Nephron progenitor cell (in vitro differentiated cells): ENCODE results near the gene RILP.
"Not testable (repeated sequence)": the region's sequence is repeated elsewhere in the genome, so short reads cannot be mapped to it uniquely, and the experiment has no call there.

ENCODE experiments used
- DNase-seq: peaks from one replicate; pipeline ENCODE4 v3.0.0; 2021
- H3K27ac Mint-ChIP-seq: 2 replicates; pipeline ENCODE4 v1.8.0; 2021; ENCODE audit warnings: mild to moderate bottlenecking, moderate library complexity, mixed read lengths
- H3K27me3 Mint-ChIP-seq: 2 replicates; pipeline ENCODE4 v1.8.0; 2021; ENCODE audit warnings: mild to moderate bottlenecking, low read depth, mixed read lengths; ENCODE audit not compliant: poor library complexity
- H3K36me3 Mint-ChIP-seq: 2 replicates; pipeline ENCODE4 v1.8.0; 2021; ENCODE audit warnings: low read depth, mixed read lengths
- H3K4me1 Mint-ChIP-seq: 2 replicates; pipeline ENCODE4 v1.8.0; 2021; ENCODE audit warnings: mixed read lengths
- H3K4me3 Mint-ChIP-seq: 2 replicates; pipeline ENCODE4 v1.8.0; 2021; ENCODE audit warnings: mild to moderate bottlenecking, moderate library complexity, mixed read lengths
- H3K9me3 Mint-ChIP-seq: 2 replicates; pipeline ENCODE4 v1.8.0; 2021; ENCODE audit warnings: mild to moderate bottlenecking, moderate library complexity, mixed read lengths
- CTCF ChIP-seq: fragments of 200-600 bp; sonication (generic); IDR thresholded peaks from 2 replicates; pipeline ENCODE4 v1.5.0; 2021; ENCODE audit warnings: antibody characterized with exemption

The RILP gene

GRCh38 chr17:1649844-1650501, at the start of gene RILP:
Gene RILP (minus strand): TSS chr17:1649866. CDS start chr17:1649804, 62 bp downstream.
- H3K27ac Mint-ChIP-seq: no peak within 1 kb of the TSS
- peak within 1 kb of the TSS; percentile 66 for H3K4me3 Mint-ChIP-seq
- DNase-seq: peak; percentile 36

GRCh38 chr17:1697681-1698080, 48.0 kb upstream of the RILP start:
- H3K27ac Mint-ChIP-seq: peak overlapping the region; percentile 71
- H3K36me3 Mint-ChIP-seq: no peaks in the 10 kb centered on the region
- no peak for DNase-seq
- H3K4me1 Mint-ChIP-seq: peaks cover 6% of the 10 kb centered on the region
- no peak for TF ChIP-seq CTCF
- H3K27me3 Mint-ChIP-seq: peaks cover 20% of the 10 kb centered on the region
- H3K9me3 Mint-ChIP-seq: peaks cover 11% of the 10 kb centered on the region
- H3K4me3 Mint-ChIP-seq: no peak overlapping the region

More at GRCh38 chr17:1649844-1650501, at the start of gene RILP:
- H3K9me3 Mint-ChIP-seq: no peaks in the 10 kb centered on the region
- H3K36me3 Mint-ChIP-seq: peaks cover 33% of the 10 kb centered on the region
- peaks cover 25% of the 10 kb centered on the region for H3K4me1 Mint-ChIP-seq
- peaks cover 20% of the 10 kb centered on the region for H3K27me3 Mint-ChIP-seq
- no peak for TF ChIP-seq CTCF

- no peak overlapping the region for H3K4me3 Mint-ChIP-seq
- peaks cover 19% of the 10 kb centered on the region for H3K27me3 Mint-ChIP-seq
- H3K27ac Mint-ChIP-seq: no peak overlapping the region
- H3K4me1 Mint-ChIP-seq: peaks cover 6% of the 10 kb centered on the region
- DNase-seq: no peak
- no peak for TF ChIP-seq CTCF
- H3K36me3 Mint-ChIP-seq: peaks cover 11% of the 10 kb centered on the region
- peaks cover 27% of the 10 kb centered on the region for H3K9me3 Mint-ChIP-seq
Measured at GRCh38 chr17:1695365-1695764, 45.7 kb upstream of the RILP start.

GRCh38 chr17:1693339-1693738, 43.7 kb upstream of the RILP start:
- Mint-ChIP-seq H3K9me3 (peaks cover 32% of the 10 kb centered on the region), H3K27ac (no peak overlapping the region), H3K4me1 (peaks cover 6% of the 10 kb centered on the region), H3K36me3 (peaks cover 11% of the 10 kb centered on the region), H3K4me3 (no peak overlapping the region), H3K27me3 (peaks cover 19% of the 10 kb centered on the region)
- no peak for DNase-seq
- no peak for TF ChIP-seq CTCF

GRCh38 chr17:1690544-1691221, 41.0 kb upstream of the RILP start:
- Mint-ChIP-seq H3K27me3 (peaks cover 28% of the 10 kb centered on the region), H3K4me3 (no peak overlapping the region), H3K27ac (no peak overlapping the region), H3K9me3 (peaks cover 42% of the 10 kb centered on the region), H3K36me3 (peaks cover 11% of the 10 kb centered on the region), H3K4me1 (no peaks in the 10 kb centered on the region)
- no peak for TF ChIP-seq CTCF
- no peak for DNase-seq

- Mint-ChIP-seq H3K4me1 (peaks cover 17% of the 10 kb centered on the region), H3K27me3 (peaks cover 23% of the 10 kb centered on the region), H3K36me3 (peaks cover 20% of the 10 kb centered on the region), H3K9me3 (peaks cover 43% of the 10 kb centered on the region)
- H3K27ac Mint-ChIP-seq, H3K4me3 Mint-ChIP-seq, DNase-seq: not testable (repeated sequence)
Measured at GRCh38 chr17:1688405-1688804, 38.7 kb upstream of the RILP start.
